ENCODE measurements around the gene ADGRG2.

DNA sequence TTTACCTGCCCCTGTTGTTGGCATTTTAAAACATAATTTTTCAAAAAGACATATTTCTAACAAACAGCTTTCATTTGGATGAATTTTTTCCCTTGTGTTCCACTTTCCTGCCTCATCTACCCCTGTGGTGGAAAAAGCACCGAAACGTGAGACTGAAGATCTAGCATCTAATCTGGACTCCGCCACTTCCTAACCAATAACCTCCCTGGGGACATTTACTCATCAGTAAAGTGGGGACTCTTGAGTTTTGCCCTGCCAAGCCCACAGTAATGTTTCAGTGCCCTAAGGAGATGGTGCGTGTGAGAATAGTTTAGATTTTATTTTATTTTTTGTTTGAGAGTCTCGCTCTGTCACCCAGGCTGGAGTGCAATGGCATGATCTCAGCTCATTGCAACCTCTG lies 56.7 kb downstream of the ADGRG2 start:
- no peak for TF ChIP-seq SMAD1 (CRISPR knock-in tag; IDR thresholded peaks at IDR 0.05; ENCODE audit: borderline replicate concordance, low read depth)
- no peak for TF ChIP-seq ZNF510 (CRISPR knock-in tag; IDR thresholded peaks at IDR 0.05; ENCODE audit: low read depth)
- no peak for TF ChIP-seq DNMT1 (CRISPR knock-in tag; IDR thresholded peaks at IDR 0.05)
- TF ChIP-seq CTCF (CRISPR knock-in tag; IDR thresholded peaks at IDR 0.05): no peak
- TF ChIP-seq AHDC1 (CRISPR knock-in tag; IDR thresholded peaks at IDR 0.05; ENCODE audit: borderline replicate concordance): no peak
- TF ChIP-seq ARID5B (CRISPR knock-in tag; IDR thresholded peaks at IDR 0.05): no peak
- TF ChIP-seq NFATC3 (CRISPR knock-in tag; IDR thresholded peaks at IDR 0.05): no peak
- TF ChIP-seq JUN (CRISPR knock-in tag; IDR thresholded peaks at IDR 0.05): no peak
- TF ChIP-seq GABPA (IDR thresholded peaks at IDR 0.05; ENCODE audit: low read depth, low read length): no peak
- TF ChIP-seq GABPA (CRISPR knock-in tag; IDR thresholded peaks at IDR 0.05; ENCODE audit: low read depth): no peak
- TF ChIP-seq ZNF740 (CRISPR knock-in tag; IDR thresholded peaks at IDR 0.05): no peak
- TF ChIP-seq ZNF274 (CRISPR knock-in tag; IDR thresholded peaks at IDR 0.05): no peak

Measured in HepG2 (cell line).